LHCN-M2 (cell line): ENCODE results near the gene RALGAPA2. TPM values are rescaled to one million over a fixed set of nuclear protein-coding genes. Genes with fewer than 3 reads are reported as not detected.

Source experiments
- DNase-seq: peaks from one replicate; pipeline ENCODE4 v3.0.0-alpha.2; 2012; ENCODE audit warnings: low read depth
- polyA plus RNA-seq: library from polyadenylated mRNA; unstranded; fragments of >200 nt; gene quantifications from one replicate; pipeline ENCODE4 v1.2.1, GENCODE V29; 2012; ENCODE audit warnings: missing spikeins
- total RNA-seq: library from RNA; depleted of rRNA; stranded (reverse); fragments of >200 nt; gene quantifications from 2 replicates; pipeline ENCODE4 v1.2.3, GENCODE V29; 2014; rRNA removed

The RALGAPA2 gene
- 8.7 and 10.0 TPM in 2 replicates for total RNA-seq
- polyA plus RNA-seq: 1.7 TPM

GRCh38 chr20:20712474-20713243 lies at the start of gene RALGAPA2:
Gene RALGAPA2 (minus strand): TSS chr20:20712644. CDS start chr20:20712480, 164 bp downstream.
- peak; percentile 98 for DNase-seq

- no peak for DNase-seq
These were observed 48.9 kb upstream of the RALGAPA2 start for GRCh38 chr20:20761301-20761700.

- no peak for DNase-seq
These were observed 46.7 kb upstream of the RALGAPA2 start for GRCh38 chr20:20759132-20759531.

- DNase-seq: no peak
These were observed 43.4 kb upstream of the RALGAPA2 start for GRCh38 chr20:20755674-20756319.

- no peak for DNase-seq
These were observed 42.8 kb upstream of the RALGAPA2 start for GRCh38 chr20:20755231-20755630.

GRCh38 chr20:20754714-20755113 lies 42.3 kb upstream of the RALGAPA2 start:
- no peak for DNase-seq

GRCh38 chr20:20752712-20753111 lies 40.3 kb upstream of the RALGAPA2 start:
- no peak for DNase-seq

- DNase-seq: no peak
These were observed 34.9 kb upstream of the RALGAPA2 start for GRCh38 chr20:20747298-20747697.

- no peak for DNase-seq
These were observed 31.8 kb upstream of the RALGAPA2 start for GRCh38 chr20:20744170-20744725.

GRCh38 chr20:20743511-20744169 lies 31.2 kb upstream of the RALGAPA2 start:
- DNase-seq: no peak

- DNase-seq: no peak
These were observed 28.9 kb upstream of the RALGAPA2 start for GRCh38 chr20:20741087-20742045.

GRCh38 chr20:20740541-20740940 lies 28.1 kb upstream of the RALGAPA2 start:
- no peak for DNase-seq

GRCh38 chr20:20737158-20737557 lies 24.7 kb upstream of the RALGAPA2 start:
- DNase-seq: no peak

- DNase-seq: no peak
These were observed 23.9 kb upstream of the RALGAPA2 start for GRCh38 chr20:20736303-20736702.

- no peak for DNase-seq
These were observed 22.1 kb upstream of the RALGAPA2 start for GRCh38 chr20:20734475-20734948.

- no peak for DNase-seq
These were observed 21.5 kb upstream of the RALGAPA2 start for GRCh38 chr20:20733943-20734342.

- DNase-seq: no peak
These were observed 20.2 kb upstream of the RALGAPA2 start for GRCh38 chr20:20732641-20733040.

GRCh38 chr20:20731945-20732296 lies 19.5 kb upstream of the RALGAPA2 start:
- DNase-seq: peak; percentile 45

GRCh38 chr20:20731000-20731944 lies 18.8 kb upstream of the RALGAPA2 start:
- DNase-seq: peak; percentile 28

- no peak for DNase-seq
These were observed 17.1 kb upstream of the RALGAPA2 start for GRCh38 chr20:20729563-20729962.
